ENCODE data around the gene ZNRD2.

DNA sequence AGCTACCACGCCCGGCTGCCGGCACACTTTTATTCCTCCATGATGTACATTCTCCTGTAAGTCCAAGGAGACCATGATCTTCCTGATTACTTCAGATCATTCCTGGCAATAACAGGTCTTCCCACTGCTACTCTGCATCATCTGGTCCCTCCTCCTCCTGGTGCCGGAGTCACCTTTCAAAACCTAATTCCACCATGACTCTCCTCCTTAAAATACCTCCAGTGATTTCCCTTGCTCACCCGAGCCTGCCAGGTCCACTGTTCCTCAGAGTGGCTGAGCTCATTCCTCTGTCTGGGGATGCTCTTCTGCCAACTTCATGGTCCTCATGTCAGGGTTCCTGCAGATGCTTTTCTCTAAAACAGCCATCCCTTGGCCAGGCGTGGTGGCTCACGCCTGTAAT, 8.3 kb upstream of the ZNRD2 start:
- TF ChIP-seq ZNF221 (tag by site-specific recombination; IDR thresholded peaks at IDR 0.05; ENCODE audit: borderline replicate concordance) (no peak), CTCF (tag by site-specific recombination; IDR thresholded peaks at IDR 0.05) (no peak), ZNF670 (tag by site-specific recombination; IDR thresholded peaks at IDR 0.05; ENCODE audit: low read depth) (no peak), ZBTB11 (tag by site-specific recombination; conservative IDR thresholded peaks at IDR 0.05; ENCODE audit: low read depth) (no peak), ZNF280C (tag by site-specific recombination; IDR thresholded peaks at IDR 0.05) (no peak), HOXA7 (CRISPR knock-in tag; IDR thresholded peaks at IDR 0.05; ENCODE audit: borderline replicate concordance) (no peak), ZNF629 (tag by site-specific recombination; IDR thresholded peaks at IDR 0.05) (no peak), TCF7L2 (IDR thresholded peaks at IDR 0.05; ENCODE audit: borderline replicate concordance, low read depth, low read length) (no peak), ZNF654 (tag by site-specific recombination; IDR thresholded peaks at IDR 0.05; ENCODE audit: low read depth) (no peak), ZNF830 (tag by site-specific recombination; IDR thresholded peaks at IDR 0.05; ENCODE audit: low read depth) (no peak)
